Urothelium cell line (cell line): Measurements from ENCODE around the gene KCNIP1.
A peak's percentile ranks its signal among the peaks of the same experiment; 100 is the strongest.
"Not testable (repeated sequence)": the region's sequence is repeated elsewhere in the genome, so short reads cannot be mapped to it uniquely, and the experiment has no call there.

Experiments
- DNase-seq: peaks from one replicate; pipeline ENCODE4 v3.0.0; 2011; ENCODE audit warnings: low spot score, mixed read lengths
- FAIRE-seq: peaks from 2 replicates; lab custom pipeline; 2011; peaks lifted over from hg19 to GRCh38; lab: Jason Lieb, UNC

Gene KCNIP1

GRCh38 chr5:170533383-170533782, 29.6 kb downstream of the KCNIP1 start:
- FAIRE-seq (no peak), DNase-seq (no peak)

GRCh38 chr5:170534177-170534576, 30.4 kb downstream of the KCNIP1 start:
- no peak for DNase-seq
- no peak for FAIRE-seq

GRCh38 chr5:170534941-170535340, 31.1 kb downstream of the KCNIP1 start:
- FAIRE-seq: no peak
- no peak for DNase-seq

- DNase-seq: no peak
- no peak for FAIRE-seq
Observed at GRCh38 chr5:170536525-170536924, 32.7 kb downstream of the KCNIP1 start.

- FAIRE-seq: no peak
- DNase-seq: no peak
Observed at GRCh38 chr5:170537451-170538095, 33.8 kb downstream of the KCNIP1 start.

GRCh38 chr5:170538096-170538465, 34.3 kb downstream of the KCNIP1 start:
- FAIRE-seq (no peak), DNase-seq (no peak)

- no peak for DNase-seq
- FAIRE-seq: no peak
Observed at GRCh38 chr5:170538696-170539586, 35.1 kb downstream of the KCNIP1 start.

GRCh38 chr5:170540271-170540670, 36.5 kb downstream of the KCNIP1 start:
- no peak for DNase-seq
- FAIRE-seq: no peak

GRCh38 chr5:170541146-170541769, 37.4 kb downstream of the KCNIP1 start:
- FAIRE-seq (no peak), DNase-seq (no peak)

- DNase-seq: no peak
- no peak for FAIRE-seq
Observed at GRCh38 chr5:170542691-170543293, 39.0 kb downstream of the KCNIP1 start.

GRCh38 chr5:170545313-170545712, 41.5 kb downstream of the KCNIP1 start:
- DNase-seq (no peak), FAIRE-seq (no peak)

- no peak for FAIRE-seq
- DNase-seq: no peak
Observed at GRCh38 chr5:170545811-170546210, 42.0 kb downstream of the KCNIP1 start.

- FAIRE-seq (no peak), DNase-seq (no peak)
Observed at GRCh38 chr5:170546282-170546681, 42.5 kb downstream of the KCNIP1 start.

GRCh38 chr5:170550382-170550781, 46.6 kb downstream of the KCNIP1 start:
- DNase-seq: not testable (repeated sequence)
- FAIRE-seq: peak; percentile 100

GRCh38 chr5:170551076-170551475, 47.3 kb downstream of the KCNIP1 start:
- FAIRE-seq (peak; percentile 13), DNase-seq (no peak)

- DNase-seq (no peak), FAIRE-seq (peak; percentile 98)
Observed at GRCh38 chr5:170551622-170552021, 47.8 kb downstream of the KCNIP1 start.

- FAIRE-seq: no peak
- DNase-seq: peak; percentile 70
Observed at GRCh38 chr5:170552621-170553115, 48.8 kb downstream of the KCNIP1 start.

GRCh38 chr5:170553218-170553617, 49.4 kb downstream of the KCNIP1 start:
- FAIRE-seq (no peak), DNase-seq (no peak)

- FAIRE-seq: no peak
Observed at GRCh38 chr5:170554521-170555267, 50.9 kb downstream of the KCNIP1 start.

GRCh38 chr5:170557314-170557713, 53.5 kb downstream of the KCNIP1 start:
- DNase-seq (no peak), FAIRE-seq (no peak)

More at GRCh38 chr5:170554521-170555267, 50.9 kb downstream of the KCNIP1 start:
- DNase-seq: no peak
